ENCODE measurements around the gene NFIX.
A peak's percentile ranks its signal among the peaks of the same experiment; 100 is the strongest.

Gene NFIX

DNA sequence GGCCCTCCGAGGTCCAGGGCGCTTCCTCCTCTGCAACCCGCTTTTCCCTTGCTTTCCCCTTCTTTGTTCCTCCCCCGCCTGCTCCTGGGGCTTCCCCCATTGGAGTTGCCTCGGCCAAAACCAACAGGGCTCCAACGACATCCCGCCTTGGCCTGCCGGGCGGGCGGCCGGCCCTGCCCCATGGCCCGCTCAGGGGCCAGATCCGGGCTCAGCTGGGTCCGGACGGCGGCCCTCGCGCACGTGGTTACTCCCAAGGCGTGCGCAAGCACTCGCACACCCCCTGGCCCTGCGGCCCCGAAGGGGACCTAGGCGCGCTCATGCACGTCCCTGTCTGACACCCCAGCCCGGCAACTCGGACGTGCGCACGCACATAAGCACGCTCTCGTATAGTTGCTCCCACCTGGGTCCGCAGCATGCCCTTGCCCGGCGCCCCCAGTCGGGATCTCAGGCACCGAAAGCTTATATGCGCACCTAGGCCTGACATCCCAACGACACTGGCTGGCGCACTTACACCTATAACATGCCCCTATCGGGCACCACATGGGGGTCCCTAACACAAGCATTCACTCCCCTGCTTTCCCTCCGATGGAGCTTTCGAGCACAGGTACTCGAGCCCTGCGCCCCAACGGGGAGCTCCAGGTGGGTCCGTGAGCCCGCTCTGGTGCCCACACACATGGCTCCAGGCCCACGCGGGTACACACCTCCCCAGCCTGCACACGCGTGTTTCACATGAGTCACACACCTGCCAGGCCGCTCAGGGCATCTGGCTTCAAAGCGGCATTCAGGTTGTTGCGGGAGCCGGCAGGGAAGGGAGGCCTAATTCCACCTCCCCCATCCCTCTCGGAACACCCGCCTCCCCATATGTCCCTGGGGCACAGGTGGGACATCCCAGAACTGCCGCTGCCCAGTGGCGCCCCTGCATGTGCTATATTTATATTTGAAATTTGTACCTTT is 15.0 kb downstream of the NFIX start:
- TF ChIP-seq, protein P1, sequence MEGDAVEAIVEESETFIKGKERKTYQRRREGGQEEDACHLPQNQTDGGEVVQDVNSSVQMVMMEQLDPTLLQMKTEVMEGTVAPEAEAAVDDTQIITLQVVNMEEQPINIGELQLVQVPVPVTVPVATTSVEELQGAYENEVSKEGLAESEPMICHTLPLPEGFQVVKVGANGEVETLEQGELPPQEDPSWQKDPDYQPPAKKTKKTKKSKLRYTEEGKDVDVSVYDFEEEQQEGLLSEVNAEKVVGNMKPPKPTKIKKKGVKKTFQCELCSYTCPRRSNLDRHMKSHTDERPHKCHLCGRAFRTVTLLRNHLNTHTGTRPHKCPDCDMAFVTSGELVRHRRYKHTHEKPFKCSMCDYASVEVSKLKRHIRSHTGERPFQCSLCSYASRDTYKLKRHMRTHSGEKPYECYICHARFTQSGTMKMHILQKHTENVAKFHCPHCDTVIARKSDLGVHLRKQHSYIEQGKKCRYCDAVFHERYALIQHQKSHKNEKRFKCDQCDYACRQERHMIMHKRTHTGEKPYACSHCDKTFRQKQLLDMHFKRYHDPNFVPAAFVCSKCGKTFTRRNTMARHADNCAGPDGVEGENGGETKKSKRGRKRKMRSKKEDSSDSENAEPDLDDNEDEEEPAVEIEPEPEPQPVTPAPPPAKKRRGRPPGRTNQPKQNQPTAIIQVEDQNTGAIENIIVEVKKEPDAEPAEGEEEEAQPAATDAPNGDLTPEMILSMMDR (conservative IDR thresholded peaks at IDR 0.05): no peak
- TF ChIP-seq ZFX (IDR thresholded peaks at IDR 0.05): peak; percentile 55
- peak overlapping the region; percentile 100 for H3K27ac ChIP-seq

DNA sequence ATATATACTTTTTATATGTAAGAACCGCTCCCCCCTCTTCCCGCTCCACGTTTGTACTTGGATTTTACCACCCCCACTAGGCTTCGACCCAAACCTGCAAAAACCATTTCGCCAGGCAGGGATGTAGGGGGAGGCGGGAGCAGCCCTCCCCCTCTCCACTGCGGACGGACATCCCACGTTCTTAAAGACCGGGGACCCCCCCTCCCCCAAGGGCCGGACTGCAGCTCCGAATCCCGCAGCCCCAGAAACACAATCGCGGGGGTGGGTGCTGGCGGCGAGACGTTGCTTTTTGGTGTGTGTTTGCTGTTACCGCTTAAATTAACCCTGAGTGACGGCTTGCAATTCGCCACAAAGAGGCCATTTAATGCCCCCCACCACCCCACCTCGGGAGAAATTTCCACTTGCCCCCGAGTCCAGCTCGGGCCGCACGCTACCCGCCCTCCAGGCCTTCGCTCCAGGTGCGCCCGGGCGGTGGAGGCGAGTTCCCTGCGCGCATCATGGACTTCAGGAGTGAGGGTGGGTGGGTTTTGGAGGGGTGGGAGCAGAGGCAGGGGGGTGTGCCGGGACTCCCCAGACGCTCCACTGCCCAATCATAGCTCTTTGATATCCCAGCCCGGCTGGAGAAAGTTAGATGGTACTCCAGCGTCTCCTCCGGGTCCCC is 15.8 kb downstream of the NFIX start:
- H3K27ac ChIP-seq: peak overlapping the region; percentile 100
- TF ChIP-seq ZFX (IDR thresholded peaks at IDR 0.05): no peak
- TF ChIP-seq, protein P1 (conservative IDR thresholded peaks at IDR 0.05): no peak

DNA sequence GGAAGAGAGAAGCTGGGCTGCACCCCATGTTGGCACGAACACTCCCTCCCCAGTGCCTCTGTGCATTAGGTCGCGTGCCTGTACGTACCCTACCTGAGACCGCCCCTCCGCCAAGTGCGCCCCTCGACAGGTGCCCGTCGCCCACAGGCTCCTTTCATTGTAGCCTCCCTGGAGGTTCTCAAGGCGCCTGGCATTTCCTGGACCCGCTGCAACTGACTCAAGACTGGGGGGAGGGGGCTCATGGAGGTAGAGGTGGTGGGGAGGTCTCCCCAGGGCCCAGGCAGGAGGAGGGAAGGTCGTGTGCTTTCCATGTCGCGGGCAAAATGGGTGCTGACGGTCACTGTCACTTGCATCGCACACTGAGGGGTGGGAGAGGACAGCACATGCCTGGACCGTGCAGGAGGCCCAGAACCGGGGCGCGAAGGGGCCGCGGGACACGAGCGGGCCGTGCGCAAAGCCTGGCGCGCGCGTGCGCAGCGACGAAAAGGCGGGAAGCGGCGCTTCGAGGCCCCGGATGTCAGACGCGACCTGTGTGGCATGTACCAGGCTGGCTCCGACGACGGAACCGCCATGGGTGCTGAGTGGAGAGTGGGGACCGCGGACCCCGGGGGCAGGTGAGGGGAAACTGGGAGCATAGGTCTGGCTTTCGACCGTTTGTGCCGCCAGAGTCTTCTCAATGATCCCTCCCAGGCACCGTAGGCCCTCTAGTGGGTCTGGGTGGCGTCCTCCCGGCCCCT is 16.5 kb downstream of the NFIX start:
- no peak; the same call in 1 of the 2 replicates for TF ChIP-seq ZFX (IDR thresholded peaks at IDR 0.05)
- TF ChIP-seq, protein P1 (conservative IDR thresholded peaks at IDR 0.05): no peak
- peak overlapping the region; percentile 100 for H3K27ac ChIP-seq

DNA sequence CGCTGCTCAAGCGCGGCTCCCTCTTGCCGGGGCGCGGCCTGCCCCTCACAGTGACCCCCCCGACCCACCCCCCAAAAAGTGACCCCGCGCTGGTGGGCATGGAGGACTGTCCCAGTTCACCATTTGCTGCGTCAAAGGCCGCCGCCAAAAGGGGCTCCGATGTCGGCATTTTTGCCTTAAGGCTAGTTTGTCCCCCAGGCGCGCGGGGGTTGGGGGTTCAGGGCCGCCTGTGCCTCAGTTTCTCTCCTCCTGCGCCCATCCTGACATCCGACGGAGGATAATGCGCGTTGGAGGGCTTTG is 17.1 kb downstream of the NFIX start:
- peak overlapping the region; percentile 100 for H3K27ac ChIP-seq

DNA sequence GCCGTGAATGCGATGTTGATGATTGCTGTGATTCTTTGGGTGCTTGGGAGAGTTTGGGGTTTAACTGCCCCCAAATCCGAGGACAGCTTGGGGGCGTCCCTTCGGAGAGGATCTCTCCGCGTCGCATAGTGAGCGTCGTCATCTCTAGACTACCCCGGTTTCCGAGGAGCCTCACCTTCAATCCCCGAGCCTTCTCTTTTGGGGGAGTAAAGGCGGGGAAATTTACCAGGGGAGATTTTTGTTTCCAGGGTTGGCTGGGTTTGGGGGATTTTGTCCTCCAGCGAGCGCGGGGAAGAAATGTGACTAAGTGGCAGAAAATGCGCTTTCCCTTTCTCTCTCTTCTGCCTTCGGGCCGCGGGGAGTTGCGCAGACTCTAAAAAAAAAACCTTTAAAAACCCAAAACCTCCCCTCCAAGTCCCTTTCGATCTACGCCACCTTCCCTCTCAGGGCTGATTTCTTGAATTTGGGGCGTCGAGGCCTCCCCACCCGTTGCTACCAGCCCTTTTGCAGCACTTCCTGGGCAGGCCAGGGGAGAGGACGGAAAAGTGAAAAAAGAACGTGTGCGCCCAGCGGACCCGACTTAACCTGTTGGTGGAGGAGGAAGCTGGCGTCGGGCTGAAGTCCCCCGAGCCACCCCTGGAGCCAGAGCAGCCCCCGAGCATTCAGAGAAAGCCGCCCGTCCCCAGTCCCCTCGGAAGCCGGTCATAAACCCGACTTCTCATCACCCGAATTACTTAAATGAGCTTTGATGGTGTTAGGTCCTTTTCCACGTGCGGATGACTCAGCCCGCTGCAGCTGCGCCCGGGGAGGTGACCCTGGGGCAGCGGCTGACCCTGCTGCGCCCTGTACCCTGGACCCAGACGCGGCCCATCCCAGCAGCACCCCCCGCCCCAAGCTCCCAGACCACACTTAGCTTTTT is 17.7 kb downstream of the NFIX start:
- TF ChIP-seq, protein P1 (conservative IDR thresholded peaks at IDR 0.05): no peak
- no peak for TF ChIP-seq ZFX (IDR thresholded peaks at IDR 0.05)
- H3K27ac ChIP-seq: peak overlapping the region; percentile 100

More for the DNA sequence above, 17.1 kb downstream of the NFIX start:
- no peak for TF ChIP-seq ZFX (IDR thresholded peaks at IDR 0.05)
- TF ChIP-seq, protein P1 (conservative IDR thresholded peaks at IDR 0.05): no peak

DNA sequence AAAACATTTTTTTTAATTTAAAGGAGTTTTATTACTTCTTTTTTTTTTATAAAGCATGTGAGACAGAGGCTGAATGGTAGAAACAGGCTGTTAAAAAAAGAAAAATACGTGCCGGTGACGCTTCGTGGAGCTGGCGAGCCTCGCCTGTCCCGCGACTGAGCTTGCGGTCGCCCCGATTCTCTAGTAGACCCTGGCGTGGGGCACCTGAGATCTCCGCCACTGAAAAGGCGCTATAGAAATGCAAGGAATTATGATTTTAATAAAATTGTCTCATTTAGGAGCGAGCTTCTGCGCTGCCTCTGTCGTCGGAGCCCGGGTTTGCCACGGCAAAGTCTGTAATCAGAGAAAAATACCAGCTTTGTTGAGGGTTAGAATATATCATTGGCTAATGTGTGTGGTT is 18.4 kb downstream of the NFIX start:
- peak overlapping the region; percentile 100 for H3K27ac ChIP-seq
- TF ChIP-seq, protein P1 (conservative IDR thresholded peaks at IDR 0.05): no peak
- no peak for TF ChIP-seq ZFX (IDR thresholded peaks at IDR 0.05)

Measured in C4-2B (cell line).